ENCODE results near the gene LOXL3. TPM values are rescaled to one million over a fixed set of nuclear protein-coding genes. Genes with fewer than 3 reads are reported as not detected.
"Not testable (repeated sequence)": the region's sequence is repeated elsewhere in the genome, so short reads cannot be mapped to it uniquely, and the experiment has no call there.

Gene LOXL3
- total and polyA plus RNA-seq, 5 donors, result 2.4 to 8.3 (median 5.6) TPM

GRCh38 chr2:74572178-74572925 lies 18.6 kb upstream of the LOXL3 start:
- H3K9me3 ChIP-seq (ENCODE audit: control insufficient read depth, low read length), result no peaks in the 10 kb centered on the region
- ATAC-seq (no peak), DNase-seq (no peak)
- no peak overlapping the region for H3K27ac ChIP-seq (ENCODE audit: low read length)
- no peaks in the 10 kb centered on the region for H3K4me1 ChIP-seq (ENCODE audit: control insufficient read depth, insufficient read depth, low read length)
- intact Hi-C loops (cut with DNase I), result no loop called here
- 81% methylated on average over 3 of the region's 3 CpGs for WGBS
- no peaks in the 10 kb centered on the region for H3K27me3 ChIP-seq (ENCODE audit: control insufficient read depth, insufficient read depth)
- no peak overlapping the region for H3K4me3 ChIP-seq (ENCODE audit: low read length)

- Histone ChIP-seq H3K4me1 (ENCODE audit: control insufficient read depth, insufficient read depth, low read length) (peaks cover 2% of the 10 kb centered on the region), H3K27me3 (ENCODE audit: control insufficient read depth, insufficient read depth) (no peaks in the 10 kb centered on the region), H3K4me3 (ENCODE audit: low read length) (no peak overlapping the region), H3K27ac (ENCODE audit: low read length) (no peak overlapping the region), H3K9me3 (ENCODE audit: control insufficient read depth, low read length) (no peaks in the 10 kb centered on the region)
- ATAC-seq (no peak), DNase-seq (no peak)
- intact Hi-C loops (cut with DNase I), result no loop called here
- 83% methylated on average over 1 of the region's 1 CpG for WGBS
Observed at GRCh38 chr2:74571058-74571457, 17.3 kb upstream of the LOXL3 start.

- Histone ChIP-seq H3K4me1 (ENCODE audit: control insufficient read depth, insufficient read depth, low read length) (peaks cover 2% of the 10 kb centered on the region), H3K9me3 (ENCODE audit: control insufficient read depth, low read length) (no peaks in the 10 kb centered on the region), H3K4me3 (ENCODE audit: low read length) (no peak overlapping the region), H3K27ac (ENCODE audit: low read length) (no peak overlapping the region), H3K27me3 (ENCODE audit: control insufficient read depth, insufficient read depth) (no peaks in the 10 kb centered on the region)
- ATAC-seq (no peak), DNase-seq (no peak)
- intact Hi-C loops (cut with DNase I), result no loop called here
- 92% methylated on average over 1 of the region's 1 CpG for WGBS
Observed at GRCh38 chr2:74569686-74570085, 15.9 kb upstream of the LOXL3 start.

GRCh38 chr2:74567881-74568280 lies 14.1 kb upstream of the LOXL3 start:
- no peaks in the 10 kb centered on the region for H3K9me3 ChIP-seq (ENCODE audit: control insufficient read depth, low read length)
- DNase-seq (no peak), ATAC-seq (no peak)
- H3K4me3 ChIP-seq (ENCODE audit: low read length), result no peak overlapping the region
- peaks cover 2% of the 10 kb centered on the region for H3K4me1 ChIP-seq (ENCODE audit: control insufficient read depth, insufficient read depth, low read length)
- WGBS, result 84% methylated on average over 5 of the region's 5 CpGs
- H3K27ac ChIP-seq (ENCODE audit: low read length), result no peak overlapping the region
- H3K27me3 ChIP-seq (ENCODE audit: control insufficient read depth, insufficient read depth), result no peaks in the 10 kb centered on the region
- intact Hi-C loops (cut with DNase I), result no loop called here

- Histone ChIP-seq H3K4me1 (ENCODE audit: control insufficient read depth, insufficient read depth, low read length) (peaks cover 2% of the 10 kb centered on the region), H3K9me3 (ENCODE audit: control insufficient read depth, low read length) (no peaks in the 10 kb centered on the region), H3K27me3 (ENCODE audit: control insufficient read depth, insufficient read depth) (no peaks in the 10 kb centered on the region), H3K27ac (ENCODE audit: low read length) (no peak overlapping the region), H3K4me3 (ENCODE audit: low read length) (no peak overlapping the region)
- peak; percentile 51 to 75 for ATAC-seq
- intact Hi-C loops (cut with DNase I), result no loop called here
- DNase-seq, result no peak
Observed at GRCh38 chr2:74566754-74567085, 13.0 kb upstream of the LOXL3 start.

- H3K27ac ChIP-seq (ENCODE audit: low read length), result no peak overlapping the region
- ATAC-seq (no peak), DNase-seq (no peak)
- 73% methylated on average over 7 of the region's 7 CpGs for WGBS
- H3K9me3 ChIP-seq (ENCODE audit: control insufficient read depth, low read length), result no peaks in the 10 kb centered on the region
- H3K4me3 ChIP-seq (ENCODE audit: low read length), result no peak overlapping the region
- intact Hi-C loops (cut with DNase I), result no loop called here
- H3K27me3 ChIP-seq (ENCODE audit: control insufficient read depth, insufficient read depth), result no peaks in the 10 kb centered on the region
- H3K4me1 ChIP-seq (ENCODE audit: control insufficient read depth, insufficient read depth, low read length), result peaks cover 2% of the 10 kb centered on the region
Observed at GRCh38 chr2:74566076-74566753, 12.5 kb upstream of the LOXL3 start.

GRCh38 chr2:74564222-74564621 lies 10.5 kb upstream of the LOXL3 start:
- DNase-seq (no peak), ATAC-seq (no peak)
- Histone ChIP-seq H3K4me1 (ENCODE audit: control insufficient read depth, insufficient read depth, low read length) (peaks cover 2% of the 10 kb centered on the region), H3K27ac (ENCODE audit: low read length) (no peak overlapping the region), H3K9me3 (ENCODE audit: control insufficient read depth, low read length) (no peaks in the 10 kb centered on the region), H3K27me3 (ENCODE audit: control insufficient read depth, insufficient read depth) (no peaks in the 10 kb centered on the region), H3K4me3 (ENCODE audit: low read length) (no peak overlapping the region)
- 61% methylated on average over 5 of the region's 5 CpGs for WGBS
- intact Hi-C loops (cut with DNase I), result no loop called here

GRCh38 chr2:74562126-74562775 lies 8.5 kb upstream of the LOXL3 start:
- H3K9me3 ChIP-seq (ENCODE audit: control insufficient read depth, low read length), result no peaks in the 10 kb centered on the region
- WGBS, result 75% methylated on average over 7 of the region's 7 CpGs

GRCh38 chr2:74561022-74561421 lies 7.3 kb upstream of the LOXL3 start:
- intact Hi-C loops (cut with DNase I); H3K27ac ChIP-seq (ENCODE audit: low read length); DNase-seq; H3K27me3 ChIP-seq (ENCODE audit: control insufficient read depth, insufficient read depth); ATAC-seq; H3K4me1 ChIP-seq (ENCODE audit: control insufficient read depth, insufficient read depth, low read length); H3K4me3 ChIP-seq (ENCODE audit: low read length); H3K9me3 ChIP-seq (ENCODE audit: control insufficient read depth, low read length): not testable (repeated sequence)
- WGBS, result 96% methylated on average over 1 of the region's 1 CpG

More at GRCh38 chr2:74562126-74562775, 8.5 kb upstream of the LOXL3 start:
- no peak overlapping the region for H3K4me3 ChIP-seq (ENCODE audit: low read length)
- no peaks in the 10 kb centered on the region for H3K27me3 ChIP-seq (ENCODE audit: control insufficient read depth, insufficient read depth)
- DNase-seq (no peak), ATAC-seq (peak in 1 of 2 donors; percentile 49)
- H3K4me1 ChIP-seq (ENCODE audit: control insufficient read depth, insufficient read depth, low read length), result peaks cover 2% of the 10 kb centered on the region
- intact Hi-C loops (cut with DNase I), result no loop called here
- H3K27ac ChIP-seq (ENCODE audit: low read length), result no peak overlapping the region

GRCh38 chr2:74560591-74560990 lies 6.8 kb upstream of the LOXL3 start:
- WGBS, result 58% methylated on average over 6 of the region's 6 CpGs
- no peak for DNase-seq

GRCh38 chr2:74559912-74560311 lies 6.2 kb upstream of the LOXL3 start:
- DNase-seq (peak in 1 of 3 donors; percentile 41), ATAC-seq (no peak)
- Histone ChIP-seq H3K4me3 (ENCODE audit: low read length) (no peak overlapping the region), H3K27me3 (ENCODE audit: control insufficient read depth, insufficient read depth) (no peaks in the 10 kb centered on the region), H3K27ac (ENCODE audit: low read length) (no peak overlapping the region), H3K9me3 (ENCODE audit: control insufficient read depth, low read length) (no peaks in the 10 kb centered on the region), H3K4me1 (ENCODE audit: control insufficient read depth, insufficient read depth, low read length) (no peaks in the 10 kb centered on the region)
- intact Hi-C loops (cut with DNase I), result no loop called here
- WGBS, result 28% methylated on average over 5 of the region's 5 CpGs

More at GRCh38 chr2:74560591-74560990, 6.8 kb upstream of the LOXL3 start:
- Histone ChIP-seq H3K27ac (ENCODE audit: low read length) (no peak overlapping the region), H3K9me3 (ENCODE audit: control insufficient read depth, low read length) (no peaks in the 10 kb centered on the region), H3K27me3 (ENCODE audit: control insufficient read depth, insufficient read depth) (no peaks in the 10 kb centered on the region), H3K4me1 (ENCODE audit: control insufficient read depth, insufficient read depth, low read length) (no peaks in the 10 kb centered on the region), H3K4me3 (ENCODE audit: low read length) (no peak overlapping the region)
- no peak for ATAC-seq
- intact Hi-C loops (cut with DNase I), result no loop called here
